Mesothelial cell of epicardium (in vitro differentiated cells): ENCODE results near the gene SLC10A6. TPM values are rescaled to one million over a fixed set of nuclear protein-coding genes. Genes with fewer than 3 reads are reported as not detected.

Experiments used
- DNase-seq, 2 experiments: peaks; one replicate each; pipeline ENCODE4 v3.0.0; 2021; ENCODE audit warnings: low spot score in 2 of 2; ENCODE audit not compliant: unreplicated experiment in 2 of 2
- H3K27ac Mint-ChIP-seq: 2 replicates; pipeline ENCODE4 v1.8.0; 2021; ENCODE audit warnings: mixed read lengths
- H3K27me3 Mint-ChIP-seq: 2 replicates; pipeline ENCODE4 v1.8.0; 2021; ENCODE audit warnings: low read depth, mixed read lengths
- H3K36me3 Mint-ChIP-seq: 2 replicates; pipeline ENCODE4 v1.8.0; 2021; ENCODE audit warnings: mixed read lengths
- H3K4me1 Mint-ChIP-seq: 2 replicates; pipeline ENCODE4 v1.8.0; 2021; ENCODE audit warnings: mixed read lengths
- H3K4me3 Mint-ChIP-seq: 2 replicates; pipeline ENCODE4 v1.8.0; 2021; ENCODE audit warnings: mild to moderate bottlenecking, moderate library complexity, mixed read lengths
- H3K9me3 Mint-ChIP-seq: 2 replicates; pipeline ENCODE4 v1.8.0; 2021; ENCODE audit warnings: mixed read lengths
- total RNA-seq: library from RNA; stranded (reverse); gene quantifications from 3 replicates; pipeline ENCODE4 v1.2.1, GENCODE V29; 2021
- TF ChIP-seq, protein P1 (sequence below): fragments of 200-600 bp; sonication (generic); IDR thresholded peaks from one replicate; pipeline ENCODE4 v1.5.0; 2021; ENCODE audit warnings: antibody characterized with exemption; ENCODE audit not compliant: unreplicated experiment

The SLC10A6 gene
- not detected in 3 replicates for total RNA-seq

- Mint-ChIP-seq H3K36me3 (no peaks in the 10 kb centered on the region), H3K27ac (no peak within 1 kb of the TSS), H3K4me1 (peaks cover 12% of the 10 kb centered on the region), H3K9me3 (no peaks in the 10 kb centered on the region), H3K27me3 (peaks cover 7% of the 10 kb centered on the region), H3K4me3 (no peak within 1 kb of the TSS)
- DNase-seq, result no peak
- TF ChIP-seq, protein P1, sequence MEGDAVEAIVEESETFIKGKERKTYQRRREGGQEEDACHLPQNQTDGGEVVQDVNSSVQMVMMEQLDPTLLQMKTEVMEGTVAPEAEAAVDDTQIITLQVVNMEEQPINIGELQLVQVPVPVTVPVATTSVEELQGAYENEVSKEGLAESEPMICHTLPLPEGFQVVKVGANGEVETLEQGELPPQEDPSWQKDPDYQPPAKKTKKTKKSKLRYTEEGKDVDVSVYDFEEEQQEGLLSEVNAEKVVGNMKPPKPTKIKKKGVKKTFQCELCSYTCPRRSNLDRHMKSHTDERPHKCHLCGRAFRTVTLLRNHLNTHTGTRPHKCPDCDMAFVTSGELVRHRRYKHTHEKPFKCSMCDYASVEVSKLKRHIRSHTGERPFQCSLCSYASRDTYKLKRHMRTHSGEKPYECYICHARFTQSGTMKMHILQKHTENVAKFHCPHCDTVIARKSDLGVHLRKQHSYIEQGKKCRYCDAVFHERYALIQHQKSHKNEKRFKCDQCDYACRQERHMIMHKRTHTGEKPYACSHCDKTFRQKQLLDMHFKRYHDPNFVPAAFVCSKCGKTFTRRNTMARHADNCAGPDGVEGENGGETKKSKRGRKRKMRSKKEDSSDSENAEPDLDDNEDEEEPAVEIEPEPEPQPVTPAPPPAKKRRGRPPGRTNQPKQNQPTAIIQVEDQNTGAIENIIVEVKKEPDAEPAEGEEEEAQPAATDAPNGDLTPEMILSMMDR, result no peak
Observed at GRCh38 chr4:86848732-86849619, at the start of gene SLC10A6. Gene SLC10A6, minus strand, starts transcription at chr4:86849384. Its CDS starts 269 bp downstream, at chr4:86849115.

DNA sequence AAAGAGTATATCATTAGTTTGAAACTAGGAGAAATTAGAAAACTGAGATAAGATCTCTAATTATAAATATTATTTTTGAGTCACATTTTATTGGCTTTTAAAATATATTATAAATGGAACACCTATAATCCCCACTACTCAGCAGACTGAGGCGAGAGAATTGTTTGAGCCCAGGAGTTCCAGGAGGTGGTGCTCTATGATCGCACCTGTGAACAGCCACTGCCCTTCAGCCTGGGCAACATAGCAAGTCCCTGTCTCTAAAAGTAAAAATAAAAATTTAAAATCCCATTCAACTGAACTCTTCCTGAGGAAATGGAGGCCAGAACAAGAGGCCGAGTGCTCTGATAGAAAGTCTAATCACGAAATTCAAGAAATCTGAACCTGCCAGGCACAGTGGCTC is 49.4 kb upstream of the SLC10A6 start:
- DNase-seq, result no peak
- no peak overlapping the region for H3K4me3 Mint-ChIP-seq
- no peaks in the 10 kb centered on the region for H3K27me3 Mint-ChIP-seq
- TF ChIP-seq, protein P1, result no peak
- no peaks in the 10 kb centered on the region for H3K4me1 Mint-ChIP-seq
- H3K27ac Mint-ChIP-seq, result no peak overlapping the region
- H3K36me3 Mint-ChIP-seq, result no peaks in the 10 kb centered on the region
- peaks cover 4% of the 10 kb centered on the region for H3K9me3 Mint-ChIP-seq

DNA sequence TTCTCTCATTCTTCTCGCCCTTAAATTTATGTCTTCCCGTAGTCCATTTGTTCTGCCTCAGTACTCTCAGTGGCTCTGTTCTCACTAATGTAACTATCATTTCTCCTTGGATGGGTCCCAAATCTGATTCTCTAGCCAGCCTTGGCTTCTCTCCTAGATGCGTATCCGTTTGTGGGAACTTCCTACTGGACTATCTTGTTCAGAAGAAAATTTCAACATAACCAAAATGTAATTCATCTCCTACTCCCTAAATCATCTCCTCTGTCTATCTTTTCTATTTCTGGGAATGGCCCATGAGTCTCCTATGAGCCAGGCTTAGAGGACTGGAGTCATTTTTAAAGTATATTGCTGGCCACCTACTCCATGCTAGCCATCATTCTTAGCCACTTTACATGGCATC is 47.4 kb upstream of the SLC10A6 start:
- Mint-ChIP-seq H3K4me3 (no peak overlapping the region), H3K27ac (no peak overlapping the region), H3K27me3 (no peaks in the 10 kb centered on the region), H3K4me1 (peaks cover 7% of the 10 kb centered on the region), H3K36me3 (no peaks in the 10 kb centered on the region), H3K9me3 (peaks cover under 1% of the 10 kb centered on the region)
- TF ChIP-seq, protein P1, result no peak
- no peak for DNase-seq

- no peaks in the 10 kb centered on the region for H3K27me3 Mint-ChIP-seq
- TF ChIP-seq, protein P1, result peak; percentile 45
- no peaks in the 10 kb centered on the region for H3K9me3 Mint-ChIP-seq
- H3K4me3 Mint-ChIP-seq, result no peak overlapping the region
- no peaks in the 10 kb centered on the region for H3K36me3 Mint-ChIP-seq
- no peak overlapping the region for H3K27ac Mint-ChIP-seq
- peaks cover 14% of the 10 kb centered on the region for H3K4me1 Mint-ChIP-seq
- no peak for DNase-seq
Observed at GRCh38 chr4:86895692-86896488, 46.7 kb upstream of the SLC10A6 start.

GRCh38 chr4:86894455-86894854 is 45.3 kb upstream of the SLC10A6 start:
- Mint-ChIP-seq H3K27ac (no peak overlapping the region), H3K36me3 (no peaks in the 10 kb centered on the region), H3K27me3 (no peaks in the 10 kb centered on the region), H3K4me3 (no peak overlapping the region), H3K9me3 (no peaks in the 10 kb centered on the region), H3K4me1 (peaks cover 14% of the 10 kb centered on the region)
- TF ChIP-seq, protein P1, result no peak
- DNase-seq, result no peak
